HK-2 (cell line): ENCODE measurements around the gene GTF2B.
A peak's percentile ranks its signal among the peaks of the same experiment; 100 is the strongest.
"Not testable (repeated sequence)": the region's sequence is repeated elsewhere in the genome, so short reads cannot be mapped to it uniquely, and the experiment has no call there.

ENCODE experiments used
- DNase-seq: peaks from one replicate; pipeline ENCODE4 v3.0.0-alpha.2; 2018; ENCODE audit not compliant: unreplicated experiment

Gene GTF2B

GRCh38 chr1:88883156-88883555 is 8.2 kb downstream of the GTF2B start:
- no peak for DNase-seq

GRCh38 chr1:88880717-88881116 is 10.7 kb downstream of the GTF2B start:
- DNase-seq, result not testable (repeated sequence)

- no peak for DNase-seq
These were observed 12.6 kb downstream of the GTF2B start for GRCh38 chr1:88878731-88879130.

GRCh38 chr1:88877911-88878310 is 13.5 kb downstream of the GTF2B start:
- no peak for DNase-seq

GRCh38 chr1:88877382-88877825 is 14.0 kb downstream of the GTF2B start:
- DNase-seq, result peak; percentile 4

GRCh38 chr1:88876573-88877365 is 14.6 kb downstream of the GTF2B start:
- DNase-seq, result no peak

- no peak for DNase-seq
These were observed 15.8 kb downstream of the GTF2B start for GRCh38 chr1:88875595-88875994.

GRCh38 chr1:88873737-88874349 is 17.5 kb downstream of the GTF2B start:
- DNase-seq, result no peak

GRCh38 chr1:88869644-88870043 is 21.7 kb downstream of the GTF2B start:
- not testable (repeated sequence) for DNase-seq

- no peak for DNase-seq
These were observed 23.4 kb downstream of the GTF2B start for GRCh38 chr1:88867743-88868521.

- no peak for DNase-seq
These were observed 39.9 kb downstream of the GTF2B start for GRCh38 chr1:88851303-88852063.

- no peak for DNase-seq
These were observed 43.7 kb downstream of the GTF2B start for GRCh38 chr1:88847643-88848042.

- no peak for DNase-seq
These were observed 65.6 kb downstream of the GTF2B start for GRCh38 chr1:88825721-88826120.

- not testable (repeated sequence) for DNase-seq
These were observed 71.7 kb downstream of the GTF2B start for GRCh38 chr1:88819642-88820041.

- DNase-seq, result no peak
These were observed 77.9 kb downstream of the GTF2B start for GRCh38 chr1:88813471-88813870.

GRCh38 chr1:88812366-88812765 is 79.0 kb downstream of the GTF2B start:
- no peak for DNase-seq

- DNase-seq, result no peak
These were observed 87.9 kb downstream of the GTF2B start for GRCh38 chr1:88803444-88803843.

- no peak for DNase-seq
These were observed 88.4 kb downstream of the GTF2B start for GRCh38 chr1:88802950-88803349.
